DOHH2 (cell line): ENCODE measurements around the gene MAP3K9.

Experiments used
- EZH2phosphoT487 ChIP-seq: fragments of 200-600 bp; sonication (generic); IDR thresholded peaks from 2 replicates; pipeline ENCODE4 v1.6.1; 2017; ENCODE audit warnings: borderline replicate concordance, mild to moderate bottlenecking, antibody characterized with exemption, low read length, moderate library complexity, mixed read lengths
- TF ChIP-seq, protein P1 (sequence below): fragments of 200-600 bp; sonication (generic); IDR thresholded peaks from one replicate; pipeline ENCODE4 v1.5.1; 2014; ENCODE audit warnings: antibody characterized with exemption, mild to moderate bottlenecking, low read depth, low read length; ENCODE audit not compliant: poor library complexity, severe bottlenecking

DNA sequence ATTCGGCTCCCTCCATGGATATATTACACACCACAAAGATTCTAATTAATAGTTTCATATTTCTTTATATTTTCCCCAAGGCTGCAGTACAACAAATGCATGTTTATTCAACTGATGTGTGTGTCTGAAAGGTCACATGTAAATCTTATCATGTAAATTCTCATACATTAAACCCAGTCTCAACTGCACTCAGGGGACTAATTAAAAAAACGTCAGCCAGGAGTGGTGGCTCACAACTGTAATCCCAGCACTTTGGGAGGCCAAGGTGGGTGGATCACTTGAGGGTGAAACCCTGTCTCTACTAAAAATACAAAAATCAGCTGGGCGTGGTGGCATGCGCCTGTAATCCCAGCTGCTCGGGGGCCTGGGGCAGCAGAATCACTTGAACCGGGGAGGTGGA is 67.8 kb downstream of the MAP3K9 start:
- TF ChIP-seq, protein P1, sequence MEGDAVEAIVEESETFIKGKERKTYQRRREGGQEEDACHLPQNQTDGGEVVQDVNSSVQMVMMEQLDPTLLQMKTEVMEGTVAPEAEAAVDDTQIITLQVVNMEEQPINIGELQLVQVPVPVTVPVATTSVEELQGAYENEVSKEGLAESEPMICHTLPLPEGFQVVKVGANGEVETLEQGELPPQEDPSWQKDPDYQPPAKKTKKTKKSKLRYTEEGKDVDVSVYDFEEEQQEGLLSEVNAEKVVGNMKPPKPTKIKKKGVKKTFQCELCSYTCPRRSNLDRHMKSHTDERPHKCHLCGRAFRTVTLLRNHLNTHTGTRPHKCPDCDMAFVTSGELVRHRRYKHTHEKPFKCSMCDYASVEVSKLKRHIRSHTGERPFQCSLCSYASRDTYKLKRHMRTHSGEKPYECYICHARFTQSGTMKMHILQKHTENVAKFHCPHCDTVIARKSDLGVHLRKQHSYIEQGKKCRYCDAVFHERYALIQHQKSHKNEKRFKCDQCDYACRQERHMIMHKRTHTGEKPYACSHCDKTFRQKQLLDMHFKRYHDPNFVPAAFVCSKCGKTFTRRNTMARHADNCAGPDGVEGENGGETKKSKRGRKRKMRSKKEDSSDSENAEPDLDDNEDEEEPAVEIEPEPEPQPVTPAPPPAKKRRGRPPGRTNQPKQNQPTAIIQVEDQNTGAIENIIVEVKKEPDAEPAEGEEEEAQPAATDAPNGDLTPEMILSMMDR = no peak
- no peak for TF ChIP-seq EZH2phosphoT487
